AG04449 (cell line): ENCODE results near the gene KAZN.

Source experiments
- CTCF ChIA-PET: fragments of 350-600 bp; formaldehyde crosslinking; extraction: SDS; loops from one replicate; lab custom pipeline; 2021; ENCODE audit warnings: antibody characterized with exemption; lab: Yijun Ruan, JAX
- POLR2A ChIA-PET: fragments of 400-600, 350-600 bp; formaldehyde crosslinking; extraction: SDS; loops from one replicate; lab custom pipeline; 2020; ENCODE audit warnings: antibody characterized with exemption, inconsistent platforms; lab: Yijun Ruan, JAX
- DNase-seq: peaks from one replicate; pipeline ENCODE4 v3.0.0-alpha.2; 2010; ENCODE audit warnings: low read depth, low spot score
- H3K4me3 ChIP-seq: 2 replicates; pipeline ENCODE4 v1.5.1; 2011; ENCODE audit warnings: low read depth, mild to moderate bottlenecking, control low read depth, low read length
- CTCF ChIP-seq: IDR thresholded peaks from one replicate; pipeline ENCODE4 v1.5.1; 2011; ENCODE audit warnings: mild to moderate bottlenecking, moderate library complexity, low read length, control low read depth, inconsistent platforms; ENCODE audit not compliant: insufficient read depth; ENCODE audit errors: missing control alignments

Gene KAZN

GRCh38 chr1:14713077-14713476, 114.6 kb downstream of the KAZN start:
- POLR2A ChIA-PET, result no interaction called here
- DNase-seq, result no peak
- TF ChIP-seq CTCF, result no peak
- no peak overlapping the region for H3K4me3 ChIP-seq
- CTCF ChIA-PET, result no interaction called here

GRCh38 chr1:14715266-14715665, 116.8 kb downstream of the KAZN start:
- TF ChIP-seq CTCF, result no peak
- H3K4me3 ChIP-seq, result no peak overlapping the region
- no peak for DNase-seq
- ChIA-PET POLR2A (no interaction called here), CTCF (no interaction called here)

- POLR2A ChIA-PET, result no interaction called here
Measured at GRCh38 chr1:14715802-14716201, 117.3 kb downstream of the KAZN start.

DNA sequence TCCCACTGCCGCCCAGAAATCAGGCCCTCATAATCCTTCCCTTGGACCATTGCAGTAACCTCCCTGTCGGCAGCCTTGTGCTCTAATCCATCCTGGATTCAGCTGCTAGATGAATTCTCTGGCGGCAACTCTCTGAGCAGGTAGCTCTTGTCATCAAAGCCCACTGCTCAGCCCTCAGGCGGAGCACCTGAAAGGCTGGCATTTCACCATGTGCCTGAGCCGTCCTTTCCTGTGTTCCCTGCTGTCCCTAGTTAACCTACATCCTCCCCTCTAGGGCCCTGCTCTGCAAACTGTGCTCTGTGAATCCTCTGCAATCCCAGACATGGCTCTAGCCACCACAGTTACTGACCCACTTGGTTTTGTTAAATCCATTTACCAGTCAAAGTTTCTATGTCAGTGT, 118.0 kb downstream of the KAZN start:
- ChIA-PET POLR2A (no interaction called here), CTCF (no interaction called here)
- DNase-seq, result no peak
- TF ChIP-seq CTCF, result no peak
- H3K4me3 ChIP-seq, result no peak overlapping the region

More at GRCh38 chr1:14715802-14716201, 117.3 kb downstream of the KAZN start:
- DNase-seq, result no peak
- CTCF ChIA-PET, result no interaction called here
- no peak for TF ChIP-seq CTCF
- H3K4me3 ChIP-seq, result no peak overlapping the region

GRCh38 chr1:14718476-14718875, 120.0 kb downstream of the KAZN start:
- ChIA-PET POLR2A (no interaction called here), CTCF (no interaction called here)
- DNase-seq, result no peak
- TF ChIP-seq CTCF, result no peak
- no peak overlapping the region for H3K4me3 ChIP-seq

DNA sequence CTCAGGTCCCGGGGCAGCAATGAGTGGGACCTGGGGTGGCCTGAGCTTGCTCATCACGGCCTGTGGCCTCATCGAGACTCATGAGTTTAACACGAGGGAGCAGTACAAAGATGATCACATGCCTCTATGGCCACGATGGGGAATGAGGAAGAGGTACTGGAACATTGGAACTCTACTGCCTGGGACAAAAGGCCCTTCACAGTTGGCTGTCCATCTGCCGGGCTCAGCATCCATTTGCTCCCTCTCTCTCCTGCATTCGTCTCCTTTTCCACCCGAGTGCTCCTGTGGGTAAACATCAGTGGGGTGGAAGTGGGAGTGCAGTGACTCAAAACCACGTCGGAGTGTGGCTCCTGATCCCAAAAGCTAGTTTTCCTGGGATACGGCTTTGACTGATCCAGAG, 124.9 kb downstream of the KAZN start:
- POLR2A ChIA-PET, result no interaction called here
- no peak overlapping the region for H3K4me3 ChIP-seq
- DNase-seq, result no peak
- CTCF ChIA-PET, result interaction anchor here (1.2 kb wide), 1 partner anchor 9 kb away, joined by 4 read pairs; no protein-coding TSS in a partner anchor
- no peak for TF ChIP-seq CTCF

GRCh38 chr1:14724246-14724645, 125.8 kb downstream of the KAZN start:
- no peak for TF ChIP-seq CTCF
- ChIA-PET CTCF (no interaction called here), POLR2A (no interaction called here)
- no peak overlapping the region for H3K4me3 ChIP-seq
- DNase-seq, result no peak
